Liver (tissue), 3 donors: Measurements from ENCODE around the gene VIM.

ENCODE experiments used
- CTCF ChIP-seq: fragments of 150-350 bp; IDR thresholded peaks from 2 replicates; pipeline ENCODE4 v1.5.1; 2017; ENCODE audit warnings: improper control_type of control experiment, low read depth, low read length; ENCODE audit not compliant: missing input control
- GABPA ChIP-seq, 2 donors: IDR thresholded peaks in 1 of 2; conservative IDR thresholded peaks in 1 of 2; 2 replicates each; pipeline ENCODE4 v1.6.1; 2016; ENCODE audit warnings: antibody characterized with exemption in 2 of 2, mild to moderate bottlenecking in 1 of 2, moderate library complexity in 1 of 2
- donor health status: healthy.
- donor health status: healthy.

DNA sequence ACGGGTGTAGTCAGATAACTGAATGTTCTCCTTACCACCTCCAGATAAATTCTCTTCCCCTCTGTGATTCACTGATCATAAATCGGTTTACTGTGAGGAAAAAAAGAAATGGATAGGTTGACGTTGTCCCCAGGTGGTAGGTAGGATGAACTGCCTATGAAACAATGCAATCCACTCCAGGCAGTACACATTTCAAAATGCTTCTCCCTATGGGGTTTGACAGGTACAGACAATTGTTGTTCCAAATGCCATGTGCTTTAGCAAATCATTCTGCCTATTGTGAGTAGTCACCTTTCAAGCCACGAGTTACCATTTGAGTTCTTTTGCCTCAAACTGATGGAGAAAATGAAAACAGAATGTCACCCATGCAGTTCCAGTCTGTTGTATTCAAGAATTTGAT is 21.8 kb downstream of the VIM start:
- TF ChIP-seq CTCF (peak; percentile 9), GABPA (IDR thresholded peaks at IDR 0.05 in 1 of 2, conservative IDR thresholded peaks at IDR 0.05 in 1 of 2) (no peak)
